GM04504 (cell line): ENCODE results near the gene LIX1.
"Not testable (repeated sequence)": the region's sequence is repeated elsewhere in the genome, so short reads cannot be mapped to it uniquely, and the experiment has no call there.

Experiments used
- DNase-seq: peaks from one replicate; pipeline ENCODE4 v3.0.0-alpha.2; 2012; ENCODE audit warnings: low read depth

Gene LIX1

DNA sequence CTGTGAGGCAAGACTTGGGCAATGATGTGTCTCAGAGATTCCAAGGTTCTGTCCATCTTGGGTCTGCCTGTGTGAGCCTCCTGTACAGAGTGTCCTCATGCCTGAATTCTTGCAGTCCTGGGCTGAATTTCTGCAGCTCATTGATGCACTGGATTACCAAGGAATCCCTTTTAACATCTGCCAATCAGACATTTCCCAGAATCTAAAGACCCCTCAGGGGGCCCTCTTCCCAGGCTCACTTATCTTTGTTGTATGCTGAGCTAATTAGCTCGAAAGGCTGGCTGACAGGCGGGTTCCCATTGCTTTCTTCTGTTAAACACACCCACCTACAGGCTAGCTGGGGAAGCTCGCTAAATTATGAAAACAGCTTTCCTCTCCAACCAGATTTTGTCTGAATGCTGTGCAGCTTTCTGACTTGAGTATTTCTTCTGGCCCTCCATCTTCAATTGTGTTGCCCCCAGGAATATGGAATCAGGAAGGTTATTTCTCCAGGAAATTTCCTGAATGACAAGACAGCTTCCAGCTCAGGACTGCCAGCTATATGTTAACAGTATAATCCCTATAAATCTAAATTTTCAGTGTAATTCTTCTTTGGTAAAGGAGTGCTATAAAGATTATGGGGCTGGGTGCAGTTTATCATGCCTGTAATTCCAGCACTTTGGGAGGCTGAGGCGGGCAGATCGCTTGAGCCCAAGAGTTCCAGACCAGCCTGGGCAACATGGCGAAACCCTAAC, at the start of gene LIX1:
Gene LIX1, minus strand, starts transcription at position 91 of the 734 bp plus-strand sequence. Its CDS starts 35 bp downstream, at position 56.
- peak; percentile 5 for DNase-seq

DNA sequence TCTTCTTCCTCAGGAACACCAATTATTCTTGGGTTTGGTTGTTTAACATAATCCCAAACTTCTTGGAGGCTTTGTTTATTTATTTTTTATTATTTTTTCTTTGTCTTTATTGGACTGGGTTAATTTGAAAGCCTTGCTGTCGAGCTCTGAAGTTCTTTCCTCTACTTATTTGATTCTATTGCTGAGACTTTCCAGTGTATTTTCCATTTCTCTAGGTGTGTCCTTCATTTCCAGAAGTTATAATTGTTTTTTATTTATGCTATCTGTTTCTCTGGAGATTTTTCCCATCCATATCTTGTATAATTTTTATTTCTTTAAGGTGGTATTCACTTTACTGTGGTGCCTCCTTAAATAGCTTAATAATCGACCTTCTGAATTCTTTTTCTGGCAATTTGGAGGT, 49.5 kb upstream of the LIX1 start:
- no peak for DNase-seq

DNA sequence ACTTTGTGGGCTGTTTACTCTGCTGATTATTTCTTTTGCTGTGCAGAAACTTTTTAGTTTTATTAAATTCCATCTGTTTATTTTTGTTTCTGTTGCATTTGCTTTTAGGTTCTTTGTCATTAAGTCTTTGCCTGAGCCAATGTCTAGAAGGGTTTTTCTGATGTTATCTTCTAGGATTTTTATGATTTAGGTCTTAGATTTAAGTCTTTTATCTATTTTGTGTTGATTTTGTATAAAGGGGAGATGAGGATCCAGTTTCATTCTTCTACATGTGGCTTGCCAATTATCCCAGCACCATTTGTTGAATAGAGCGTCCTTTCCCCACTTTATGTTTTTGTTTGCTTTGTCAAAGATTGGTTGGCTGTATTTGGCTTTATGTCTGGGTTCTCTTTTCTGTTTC, 47.1 kb upstream of the LIX1 start:
- not testable (repeated sequence) for DNase-seq

DNA sequence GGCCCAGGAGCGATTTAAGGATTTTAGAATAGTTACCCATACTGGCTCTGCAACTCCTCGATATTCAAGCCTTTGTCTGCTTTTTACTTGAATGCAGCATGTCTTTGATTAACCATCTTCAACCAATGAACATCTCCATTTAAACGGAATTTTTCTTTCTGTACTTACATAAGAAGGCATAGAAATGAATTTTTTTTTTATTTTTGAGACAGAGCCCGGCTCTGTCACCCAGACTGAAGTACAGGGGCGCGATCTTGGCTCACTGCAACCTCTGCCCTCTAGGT, 41.5 kb upstream of the LIX1 start:
- DNase-seq, result no peak

DNA sequence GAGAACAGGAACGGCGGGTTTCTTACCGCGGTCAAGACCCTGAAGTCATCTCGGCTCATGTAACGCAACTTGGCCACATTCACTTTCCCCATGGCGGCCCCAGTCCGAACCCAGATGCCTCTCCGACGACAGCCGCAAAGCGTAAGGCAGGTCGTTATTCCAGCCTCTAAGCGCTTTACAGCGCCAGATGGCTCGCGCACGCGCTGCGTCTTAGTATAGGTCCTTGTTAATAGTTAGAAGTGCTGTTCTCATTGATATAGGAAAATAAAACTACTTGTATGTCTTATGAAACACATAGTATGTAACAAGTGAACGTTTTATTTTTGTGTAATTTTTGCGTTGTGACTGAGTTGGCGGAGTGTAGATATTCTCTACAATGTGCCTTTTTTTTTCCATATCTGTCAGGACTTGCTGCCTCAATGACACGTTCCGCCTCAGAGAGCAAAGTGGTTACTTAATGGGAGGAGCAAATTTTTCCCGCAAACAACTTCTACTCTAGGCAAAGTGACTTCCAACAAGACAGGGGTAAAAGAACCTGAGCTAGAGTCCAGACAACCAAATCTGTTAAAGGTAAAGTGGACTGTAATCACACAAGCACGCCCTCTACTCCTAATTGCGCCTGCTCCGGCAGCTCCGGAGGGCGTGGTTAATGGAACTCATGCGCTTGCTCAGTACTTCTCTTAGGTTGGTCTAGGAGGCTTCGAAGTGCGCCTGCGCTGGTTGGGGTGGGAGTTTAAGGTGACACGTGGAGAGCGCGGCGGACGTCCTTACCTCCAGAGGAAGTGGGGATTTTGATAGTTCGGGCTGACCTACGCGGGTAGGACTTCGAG, 40.9 kb upstream of the LIX1 start, which contains the start of gene RIOK2:
Gene RIOK2, minus strand, starts transcription at position 148 of the 830 bp plus-strand sequence. Its CDS starts 56 bp downstream, at position 92.
- DNase-seq, result peak; percentile 84

DNA sequence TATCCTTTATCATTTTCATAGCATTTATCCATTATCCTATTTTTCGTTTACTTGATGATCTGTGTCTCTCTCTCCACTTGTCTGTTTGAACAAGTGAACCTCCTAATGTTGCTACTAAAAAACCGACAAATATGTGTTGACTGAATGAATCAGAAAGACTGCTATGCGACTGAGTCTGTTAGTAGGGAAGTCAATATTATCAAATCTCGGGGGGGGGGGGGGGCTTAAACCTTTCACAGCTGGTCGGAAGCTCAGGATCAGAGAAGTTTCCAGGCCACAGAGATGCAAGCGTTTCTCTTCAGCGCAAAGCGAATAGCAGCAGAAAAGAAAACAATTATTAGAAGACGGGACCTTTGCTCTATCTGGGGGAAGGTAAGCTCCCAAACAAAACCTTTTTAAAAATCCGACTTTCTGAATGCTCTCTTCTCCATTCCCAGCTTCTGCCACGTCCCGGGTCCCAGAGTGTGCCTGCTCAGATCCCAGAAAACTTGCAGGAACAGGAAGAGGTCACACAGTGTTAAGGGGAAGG, 40.2 kb upstream of the LIX1 start:
- DNase-seq, result no peak

DNA sequence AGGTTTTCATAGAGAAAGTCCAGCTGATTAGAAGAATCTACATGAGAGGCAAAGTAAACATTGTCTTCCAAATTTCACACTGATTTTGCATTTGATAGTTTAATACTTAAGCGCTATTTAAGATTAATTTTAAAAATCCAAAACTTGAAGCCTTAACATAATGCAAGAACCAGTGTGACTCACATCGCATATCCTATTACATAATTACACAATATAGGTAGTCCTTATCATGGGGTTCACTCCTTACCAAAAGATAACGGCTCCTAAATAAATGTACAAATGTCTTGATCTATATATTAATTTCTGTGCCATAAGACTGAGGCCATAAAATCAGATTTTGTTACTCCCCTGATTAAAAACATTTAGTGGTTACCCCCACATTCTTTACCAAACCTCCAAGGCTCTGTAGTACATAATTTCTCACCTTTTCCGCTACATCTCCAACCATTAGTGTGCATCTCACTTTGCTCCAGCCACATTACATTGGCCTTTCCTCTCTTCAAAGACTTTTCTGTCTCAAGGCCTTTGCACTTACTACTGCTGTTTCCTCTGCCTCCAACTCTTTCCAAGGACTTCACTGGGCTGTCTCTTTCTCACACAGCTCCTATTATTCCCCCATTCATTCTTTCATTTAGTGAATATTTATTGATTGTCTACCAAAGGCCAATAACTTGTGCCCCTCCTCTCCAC, 39.6 kb upstream of the LIX1 start:
- no peak for DNase-seq

DNA sequence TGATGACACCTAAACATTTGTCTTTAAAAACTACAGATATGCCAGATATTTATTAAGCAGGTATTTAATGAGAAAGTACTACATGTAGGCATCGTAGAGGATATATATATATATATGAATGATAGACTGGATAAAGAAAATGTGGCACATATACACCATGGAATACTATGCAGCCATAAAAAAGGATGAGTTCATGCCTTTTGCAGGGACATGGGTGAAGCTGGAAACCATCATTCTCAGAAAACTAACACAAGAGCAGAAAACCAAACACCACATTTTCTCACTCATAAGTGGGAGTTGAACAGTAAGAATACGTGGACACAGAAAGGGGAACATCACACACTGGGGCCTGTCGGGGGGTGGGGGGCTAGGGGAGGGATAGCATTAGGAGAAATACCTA, 37.0 kb upstream of the LIX1 start:
- not testable (repeated sequence) for DNase-seq

DNA sequence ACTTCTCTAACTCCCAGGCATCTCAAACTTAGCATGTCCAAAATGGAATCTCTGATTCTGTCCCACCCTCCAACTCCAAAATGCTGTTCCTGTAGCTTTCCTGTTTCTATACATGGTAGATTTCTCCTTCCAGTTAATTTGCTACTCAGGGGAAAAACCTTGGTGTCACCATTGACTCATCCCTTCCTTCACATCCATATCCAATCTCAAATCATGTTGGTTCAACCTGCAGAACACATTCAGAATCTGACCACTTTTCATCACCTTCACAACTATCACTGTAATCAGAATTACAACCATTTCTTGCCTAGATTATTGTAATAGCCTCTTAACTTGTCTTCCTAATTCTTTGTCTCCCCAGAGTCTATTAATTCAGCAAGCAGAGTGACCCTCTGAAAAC, 29.8 kb upstream of the LIX1 start:
- DNase-seq, result no peak

DNA sequence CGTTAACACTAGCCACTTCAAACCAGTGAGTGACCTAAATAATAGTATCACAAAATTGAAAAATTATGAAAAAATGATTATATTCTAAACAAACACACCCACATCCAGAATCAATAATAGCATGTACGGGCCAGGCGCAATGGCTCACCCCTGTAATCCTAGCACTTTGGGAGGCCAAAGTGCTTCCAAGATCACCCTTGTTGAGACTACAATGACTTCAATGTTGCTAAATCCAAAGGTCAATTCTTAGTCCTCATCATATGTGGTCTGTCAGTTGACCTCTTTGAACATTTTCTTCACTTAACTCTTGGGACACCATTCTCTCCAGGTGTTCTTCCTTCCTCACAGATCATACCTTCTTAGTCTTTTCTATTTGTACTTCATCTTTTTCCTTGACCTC, 29.3 kb upstream of the LIX1 start:
- no peak for DNase-seq

DNA sequence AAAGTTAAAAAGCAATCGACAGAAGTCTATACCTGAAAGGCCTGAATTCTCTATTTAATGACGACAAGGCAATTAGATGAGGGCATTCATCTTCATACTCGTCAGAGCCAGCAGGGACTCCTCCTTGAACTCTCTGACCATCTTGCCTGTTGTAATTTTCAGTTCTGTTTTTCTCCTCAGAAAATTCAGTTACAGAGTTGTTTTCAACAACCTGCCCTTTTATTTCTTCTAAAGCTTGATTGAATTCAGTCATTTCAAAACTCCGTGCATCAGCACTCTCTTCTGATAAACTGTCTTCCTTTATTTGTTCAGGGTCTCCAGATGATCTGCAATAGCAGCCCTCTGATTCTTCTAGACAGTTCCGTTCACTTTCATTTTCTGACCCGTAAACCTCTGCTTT, 25.0 kb upstream of the LIX1 start:
- DNase-seq, result no peak

DNA sequence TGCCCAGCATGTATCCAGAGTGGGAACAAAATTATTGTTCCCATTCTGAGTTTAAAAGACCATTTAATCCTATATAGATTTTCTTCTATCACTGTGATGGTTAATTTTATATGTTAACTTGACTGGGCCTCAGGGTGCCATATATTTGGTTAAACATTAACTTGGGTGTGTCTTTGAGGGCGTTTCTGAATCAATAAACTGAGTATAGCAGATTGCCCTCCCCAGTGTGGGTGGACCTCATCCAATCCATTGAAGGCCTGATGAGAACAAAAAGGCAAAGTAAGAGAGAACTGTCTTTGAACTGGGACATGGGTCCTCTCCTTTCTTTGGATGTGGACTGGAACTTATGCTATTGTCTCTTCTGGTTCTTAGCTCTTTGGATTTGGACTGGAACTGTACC, 23.3 kb upstream of the LIX1 start:
- DNase-seq, result no peak

DNA sequence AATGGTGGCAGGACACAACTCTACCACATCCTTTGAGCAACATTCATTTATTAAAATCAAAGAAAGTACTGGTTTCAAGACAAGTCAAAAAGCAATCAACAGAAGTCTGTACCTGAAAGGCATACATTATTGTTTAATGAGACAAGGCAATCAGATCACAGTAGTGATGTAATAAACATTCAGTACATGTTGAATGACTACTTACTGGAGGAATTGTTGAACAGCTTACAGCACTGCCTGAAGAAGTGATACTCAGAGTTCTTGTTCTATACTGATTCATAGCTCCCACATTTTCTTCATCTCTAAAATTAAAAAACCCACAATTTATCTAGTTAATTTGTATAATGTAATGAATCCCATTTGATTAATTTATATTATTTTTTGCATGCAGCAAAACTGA, 22.4 kb upstream of the LIX1 start:
- no peak for DNase-seq

DNA sequence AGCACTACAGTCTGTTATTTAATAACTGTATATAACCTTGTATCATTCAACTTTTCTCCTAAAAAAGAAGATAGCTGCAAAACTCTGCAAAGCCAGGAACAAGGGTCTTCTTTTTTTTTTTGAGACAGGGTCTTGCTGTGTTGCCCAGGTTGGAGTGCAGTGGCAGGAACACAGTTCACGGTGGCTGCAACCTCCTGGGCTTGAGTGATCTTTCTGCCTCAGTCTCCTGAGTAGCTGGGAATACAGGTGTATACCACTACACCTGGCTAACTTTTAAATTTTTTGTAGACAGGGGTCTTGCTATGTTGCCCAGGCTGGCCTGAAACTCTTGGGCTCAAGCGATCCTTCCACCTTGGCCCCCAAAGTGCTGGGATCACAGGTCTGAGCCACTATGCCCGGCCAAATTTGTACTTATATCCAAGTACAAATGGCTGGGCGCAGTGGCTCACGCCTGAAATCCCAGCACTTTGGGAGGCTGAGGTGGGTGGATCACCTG, 21.4 kb upstream of the LIX1 start:
- no peak for DNase-seq

DNA sequence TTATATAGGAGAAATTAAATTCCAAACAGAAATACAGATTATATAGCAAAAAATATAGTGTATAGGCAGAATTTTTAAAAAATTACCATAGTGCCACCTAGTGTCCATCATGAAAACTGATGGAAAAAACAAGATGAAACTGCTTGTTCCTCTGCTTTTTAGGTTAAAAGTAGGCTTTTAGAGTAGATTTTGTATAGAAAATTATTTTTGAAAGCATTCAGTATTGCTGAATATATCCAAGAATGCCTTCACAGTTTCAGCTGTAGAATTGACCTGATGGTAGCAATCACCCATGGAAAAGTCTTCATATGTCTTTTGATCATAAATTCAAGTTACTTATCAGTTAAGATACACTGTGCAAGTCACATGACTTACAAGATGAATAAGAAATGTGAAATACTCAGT, 21.0 kb upstream of the LIX1 start:
- no peak for DNase-seq

DNA sequence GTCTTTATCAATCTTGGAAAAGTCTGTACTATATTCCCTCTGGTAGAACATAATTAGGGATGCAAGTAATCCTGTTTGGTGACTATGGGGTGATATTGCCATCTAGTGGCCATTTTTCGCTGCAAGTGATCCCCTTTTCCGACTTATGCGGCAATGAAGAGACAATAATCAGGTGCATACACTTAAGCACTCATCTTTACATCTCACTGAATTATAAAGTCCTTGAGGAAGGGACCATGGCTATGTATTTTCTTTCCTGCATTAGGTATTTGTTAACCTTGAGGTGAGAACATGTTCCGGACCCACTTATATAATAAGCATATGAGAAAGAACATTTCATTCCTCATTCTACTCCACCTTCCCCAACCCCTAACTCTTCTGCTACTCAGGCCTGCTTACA, 19.6 kb upstream of the LIX1 start:
- peak; percentile 54 for DNase-seq

DNA sequence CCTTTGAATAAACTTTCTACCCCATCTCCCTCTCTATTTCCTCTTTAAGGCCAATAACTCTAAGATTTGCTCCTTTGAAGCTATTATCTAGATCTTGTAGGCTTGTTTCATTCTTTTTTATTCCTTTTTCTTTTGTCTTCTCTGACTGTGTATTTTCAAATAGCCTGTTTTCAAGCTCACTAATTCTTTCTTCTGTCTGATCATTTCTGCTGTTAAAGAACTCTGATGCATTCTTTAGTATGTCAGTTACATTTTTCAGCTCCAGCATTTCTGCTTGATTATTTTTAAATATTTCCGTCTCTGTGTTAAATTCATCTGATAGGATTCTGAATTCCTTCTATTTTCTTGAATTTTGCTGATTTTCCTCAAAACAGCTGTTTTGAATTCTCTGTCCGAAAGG, 15.3 kb upstream of the LIX1 start:
- DNase-seq, result no peak

DNA sequence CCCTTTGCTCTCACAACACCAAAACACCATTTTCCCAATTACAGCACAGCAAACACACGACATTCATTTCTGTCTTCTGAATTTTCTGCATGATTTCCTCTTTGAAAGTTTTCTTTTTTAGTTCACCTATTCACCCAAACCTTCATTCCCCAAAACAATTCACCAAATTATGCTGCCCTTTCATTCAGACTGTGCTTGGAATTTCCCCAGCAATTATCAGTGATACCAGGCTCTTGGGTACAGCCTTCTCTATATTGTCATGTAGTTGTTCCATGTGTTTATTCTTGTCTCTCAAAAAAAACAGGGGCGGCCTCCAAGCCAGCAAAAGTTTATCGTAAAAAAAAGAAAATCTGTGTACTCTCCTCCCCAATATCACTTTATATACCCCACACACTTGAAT, 9.0 kb upstream of the LIX1 start:
- DNase-seq, result no peak

DNA sequence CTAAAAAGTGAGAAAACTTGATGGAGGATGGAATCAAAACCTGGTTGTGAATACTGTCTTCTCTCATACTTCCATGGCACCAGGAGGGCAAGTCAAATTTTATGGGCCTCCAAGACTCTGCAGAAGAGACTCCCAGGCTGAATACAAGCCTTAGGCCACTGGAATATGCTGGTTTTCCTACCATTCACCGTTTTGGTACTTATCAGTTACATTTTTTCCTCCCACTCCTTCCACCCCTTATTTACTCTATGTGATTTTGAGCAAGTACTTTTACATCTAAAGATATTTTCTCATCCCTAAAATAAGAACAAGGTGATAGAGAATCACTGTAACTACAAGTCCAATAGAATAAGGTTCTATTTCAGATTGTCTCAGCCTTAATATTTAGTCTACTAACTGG, 8.0 kb upstream of the LIX1 start:
- no peak for DNase-seq

DNA sequence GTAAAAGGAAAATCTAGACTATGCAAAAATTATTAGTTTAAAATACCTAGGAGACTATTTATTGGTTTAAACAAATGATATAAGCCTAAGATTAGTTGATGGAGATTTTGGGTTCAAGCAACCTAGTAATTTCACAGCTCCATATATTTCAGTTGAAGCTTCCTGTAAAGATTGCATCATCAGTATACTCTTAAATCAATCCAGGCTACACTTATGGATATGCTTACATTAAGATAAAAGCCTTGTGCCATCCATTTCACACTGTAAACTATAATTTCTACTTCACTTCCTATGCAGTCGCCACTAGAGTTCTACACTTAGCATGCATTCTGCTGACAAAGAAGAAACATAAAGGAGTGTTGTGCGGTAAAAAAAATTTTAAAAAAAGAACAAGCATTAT, 7.3 kb upstream of the LIX1 start:
- DNase-seq, result no peak

DNA sequence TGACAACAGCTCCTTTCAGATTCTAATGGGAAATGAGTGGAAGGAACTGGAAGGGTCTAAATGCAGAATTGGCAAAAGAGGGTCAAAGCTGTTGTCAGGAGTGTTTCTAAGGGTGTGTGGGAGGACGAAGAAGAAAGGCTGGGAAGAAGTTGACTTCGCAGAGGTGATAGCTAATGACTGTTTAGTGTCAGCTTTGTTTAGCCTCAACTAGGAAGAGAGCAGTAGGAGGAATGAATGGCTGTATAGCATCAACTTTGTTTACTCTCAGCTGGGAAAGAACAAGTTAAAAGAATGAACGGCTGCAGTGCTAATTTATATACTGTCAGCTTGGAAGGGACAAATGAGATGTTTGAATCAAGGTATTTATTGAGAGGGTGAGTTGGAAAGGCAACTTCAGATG, 5.9 kb upstream of the LIX1 start:
- no peak for DNase-seq

DNA sequence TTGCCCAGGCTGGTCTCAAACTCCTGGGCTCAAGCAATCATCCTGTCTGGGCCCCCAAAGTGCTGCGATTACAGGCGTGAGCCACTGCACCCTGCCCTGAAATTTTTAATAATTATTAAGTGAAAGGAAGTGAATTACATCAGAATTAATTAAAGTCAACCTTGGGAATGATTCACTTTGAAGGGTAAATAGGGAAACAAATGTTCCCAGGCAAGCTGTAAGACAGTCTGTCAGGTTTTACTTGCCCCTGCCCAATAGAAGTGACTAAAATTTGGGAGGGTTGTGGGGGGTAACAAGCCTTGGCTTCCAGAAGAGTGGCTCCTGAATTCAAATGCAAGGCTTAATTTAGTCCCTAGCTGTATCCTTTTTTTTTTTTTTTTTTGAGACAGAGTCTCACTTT, 1.3 kb upstream of the LIX1 start:
- DNase-seq, result no peak

DNA sequence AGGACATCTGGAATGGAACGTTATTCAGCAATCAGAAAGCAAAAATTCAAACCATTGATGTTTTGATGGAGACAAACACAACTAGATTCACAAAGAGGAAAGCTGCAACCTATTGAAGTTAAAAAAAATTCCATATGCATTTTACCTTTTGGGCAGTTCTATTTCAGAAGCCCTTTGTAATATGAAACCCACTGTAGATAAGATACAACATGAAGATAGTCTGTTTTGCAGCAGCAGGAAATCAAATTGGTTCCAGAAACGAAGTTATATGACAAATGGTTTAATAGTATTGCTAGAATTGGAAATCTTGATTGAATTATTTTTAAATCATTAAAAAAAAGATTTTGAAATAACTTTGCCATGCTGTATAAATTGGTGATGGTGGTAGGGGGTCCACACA, 872 bp downstream of the LIX1 start:
- DNase-seq, result no peak
